Measurements from ENCODE around the gene TRAPPC3.

Gene TRAPPC3

DNA sequence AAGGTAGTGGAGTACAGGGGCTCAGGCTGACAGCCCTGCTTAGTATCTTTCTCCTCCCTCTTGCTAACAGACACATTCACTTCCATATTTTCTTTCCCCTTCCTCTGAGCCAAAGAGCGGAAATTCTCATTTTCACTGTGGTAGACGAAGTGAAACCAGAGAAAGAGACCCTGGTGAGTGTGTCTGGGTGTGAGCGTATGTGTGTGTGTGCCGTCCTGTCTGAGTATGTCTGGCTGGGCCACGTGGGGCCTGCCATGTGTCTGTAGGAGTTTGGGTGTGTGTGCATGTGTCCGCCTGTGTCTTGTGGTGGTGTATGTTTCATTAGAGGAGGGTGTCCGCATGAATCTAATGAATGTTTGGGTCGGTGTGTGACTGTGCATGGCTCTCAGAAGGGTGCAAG is 25.9 kb downstream of the TRAPPC3 start:
- TF ChIP-seq, protein P1, sequence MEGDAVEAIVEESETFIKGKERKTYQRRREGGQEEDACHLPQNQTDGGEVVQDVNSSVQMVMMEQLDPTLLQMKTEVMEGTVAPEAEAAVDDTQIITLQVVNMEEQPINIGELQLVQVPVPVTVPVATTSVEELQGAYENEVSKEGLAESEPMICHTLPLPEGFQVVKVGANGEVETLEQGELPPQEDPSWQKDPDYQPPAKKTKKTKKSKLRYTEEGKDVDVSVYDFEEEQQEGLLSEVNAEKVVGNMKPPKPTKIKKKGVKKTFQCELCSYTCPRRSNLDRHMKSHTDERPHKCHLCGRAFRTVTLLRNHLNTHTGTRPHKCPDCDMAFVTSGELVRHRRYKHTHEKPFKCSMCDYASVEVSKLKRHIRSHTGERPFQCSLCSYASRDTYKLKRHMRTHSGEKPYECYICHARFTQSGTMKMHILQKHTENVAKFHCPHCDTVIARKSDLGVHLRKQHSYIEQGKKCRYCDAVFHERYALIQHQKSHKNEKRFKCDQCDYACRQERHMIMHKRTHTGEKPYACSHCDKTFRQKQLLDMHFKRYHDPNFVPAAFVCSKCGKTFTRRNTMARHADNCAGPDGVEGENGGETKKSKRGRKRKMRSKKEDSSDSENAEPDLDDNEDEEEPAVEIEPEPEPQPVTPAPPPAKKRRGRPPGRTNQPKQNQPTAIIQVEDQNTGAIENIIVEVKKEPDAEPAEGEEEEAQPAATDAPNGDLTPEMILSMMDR (IDR thresholded peaks at IDR 0.05; ENCODE audit: low read depth, low read length, missing control alignments) = no peak
- no peak overlapping the region for H3K4me3 ChIP-seq (ENCODE audit: low read depth, low read length)
- no peak for DNase-seq
- no peaks in the 10 kb centered on the region for H3K36me3 ChIP-seq (replicated peaks)
- in situ Hi-C loops (cut with HindIII; ENCODE audit: low pct_ligation_motif_present, low sequenced_read_pairs) = no loop called here
- peaks cover 14% of the 10 kb centered on the region for H3K27me3 ChIP-seq (replicated peaks)
- no peak overlapping the region for H3K27ac ChIP-seq

DNA sequence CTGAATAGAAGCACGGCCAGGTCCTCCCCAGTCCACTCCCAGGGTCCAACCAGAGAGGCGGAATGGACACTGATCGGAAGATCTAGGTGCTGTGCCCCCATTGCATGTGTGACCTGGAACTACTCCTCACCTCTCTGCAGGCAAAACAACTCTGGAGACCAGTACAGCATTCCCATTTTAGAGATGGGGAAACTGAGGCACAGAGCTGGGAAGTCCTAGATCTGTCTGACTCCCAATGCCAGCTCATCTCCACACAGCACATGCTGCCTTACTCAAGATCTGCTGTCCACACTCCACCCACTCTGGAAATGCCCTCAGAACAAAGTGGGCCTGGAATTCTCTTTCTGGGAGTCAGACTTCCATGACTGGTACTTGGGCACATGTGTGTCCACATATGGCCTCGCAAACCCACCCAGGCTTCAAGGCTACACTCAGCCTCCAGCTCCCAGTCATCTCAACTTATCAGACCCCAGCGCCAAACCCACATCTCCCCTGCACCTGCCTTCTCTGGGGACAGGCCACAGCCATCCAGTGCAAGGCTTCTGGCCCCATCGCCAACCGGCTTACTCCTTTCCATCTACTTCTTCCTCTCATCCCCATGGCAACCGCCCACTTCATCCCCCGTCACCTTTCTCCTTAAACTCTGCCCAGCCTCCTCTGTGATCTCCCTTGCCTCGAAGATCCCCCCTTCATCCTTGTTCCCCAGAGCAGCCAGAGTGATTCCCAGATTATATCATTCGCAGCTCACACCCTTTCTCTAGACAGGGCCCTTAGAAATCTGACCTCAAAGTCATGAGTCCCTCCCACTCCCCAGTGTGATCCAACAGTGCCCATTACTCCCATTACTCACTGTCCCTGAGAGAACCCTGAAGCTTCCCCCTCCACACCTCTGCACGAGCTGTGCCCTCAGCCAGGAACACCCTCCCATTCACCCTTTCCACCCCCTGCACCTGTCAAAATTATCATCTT is 26.9 kb downstream of the TRAPPC3 start:
- peaks cover 14% of the 10 kb centered on the region for H3K27me3 ChIP-seq (replicated peaks)
- H3K4me3 ChIP-seq (ENCODE audit: low read depth, low read length) = no peak overlapping the region
- no peak for DNase-seq
- H3K36me3 ChIP-seq (replicated peaks) = no peaks in the 10 kb centered on the region
- no peak overlapping the region for H3K27ac ChIP-seq
- in situ Hi-C loops (cut with HindIII; ENCODE audit: low pct_ligation_motif_present, low sequenced_read_pairs) = no loop called here
- TF ChIP-seq, protein P1 (IDR thresholded peaks at IDR 0.05; ENCODE audit: low read depth, low read length, missing control alignments) = no peak

DNA sequence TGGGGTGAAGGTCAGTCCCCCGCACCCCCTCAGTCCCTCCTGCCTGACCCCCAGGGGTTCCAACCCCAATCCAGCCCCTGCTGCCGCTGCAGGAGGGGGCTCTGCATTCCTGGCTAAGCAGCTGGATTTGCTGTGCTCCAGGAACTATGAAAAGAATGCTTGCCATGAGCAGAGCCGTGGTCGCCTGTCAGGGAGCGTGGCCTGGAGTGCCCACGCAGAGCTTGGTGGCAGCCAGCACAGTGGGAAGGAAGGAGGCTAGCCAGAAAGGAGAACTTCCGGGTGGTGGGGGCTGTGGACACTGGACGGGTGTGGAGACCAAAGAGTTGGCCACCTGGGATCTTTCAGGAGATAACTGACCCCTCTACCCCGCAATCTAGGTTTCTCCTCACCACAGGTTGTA is 29.8 kb downstream of the TRAPPC3 start:
- Histone ChIP-seq H3K4me3 (ENCODE audit: low read depth, low read length) (no peak overlapping the region), H3K36me3 (replicated peaks) (no peaks in the 10 kb centered on the region), H3K27ac (no peak overlapping the region), H3K27me3 (replicated peaks) (peaks cover 4% of the 10 kb centered on the region)
- DNase-seq = no peak
- TF ChIP-seq, protein P1 (IDR thresholded peaks at IDR 0.05; ENCODE audit: low read depth, low read length, missing control alignments) = no peak
- in situ Hi-C loops (cut with HindIII; ENCODE audit: low pct_ligation_motif_present, low sequenced_read_pairs) = no loop called here

DNA sequence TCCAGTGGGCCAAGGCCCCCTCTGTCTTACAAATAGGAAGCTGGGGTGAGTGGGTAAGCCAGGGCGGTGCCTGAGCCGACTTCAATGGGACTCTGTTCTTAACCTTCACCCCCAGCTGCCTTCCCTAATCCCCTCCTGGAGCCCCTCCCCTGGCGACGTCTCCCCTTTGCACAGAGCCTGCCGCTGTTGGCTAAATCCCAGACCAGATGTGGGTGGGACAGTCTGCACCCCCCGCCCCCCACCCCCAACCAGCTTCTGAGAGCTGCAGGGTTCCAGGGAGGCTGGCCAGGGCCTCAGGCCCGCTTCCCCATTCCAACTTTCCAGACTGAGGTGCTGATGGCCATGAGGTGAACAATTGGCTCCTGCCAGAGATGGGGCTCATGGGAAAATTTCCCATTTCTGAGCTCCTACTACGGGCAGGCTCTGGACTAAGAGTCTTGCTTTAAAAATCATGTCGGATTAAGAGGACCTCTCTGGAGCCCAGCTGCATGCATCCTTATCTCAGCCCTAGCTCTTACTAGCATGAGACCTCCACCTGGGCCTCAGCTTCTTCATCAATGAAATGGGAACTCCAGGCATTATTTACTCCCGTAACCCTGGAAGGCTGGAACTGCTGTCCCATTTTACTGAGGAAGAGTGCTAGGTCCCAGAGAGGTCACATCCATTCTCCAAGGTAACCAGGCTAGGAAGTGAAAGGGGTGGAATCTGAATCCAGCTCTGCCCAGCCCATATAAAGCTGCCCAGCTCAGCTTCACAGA is 30.7 kb downstream of the TRAPPC3 start:
- Histone ChIP-seq H3K27ac (no peak overlapping the region), H3K4me3 (ENCODE audit: low read depth, low read length) (no peak overlapping the region), H3K27me3 (replicated peaks) (no peaks in the 10 kb centered on the region), H3K36me3 (replicated peaks) (no peaks in the 10 kb centered on the region)
- DNase-seq = no peak
- in situ Hi-C loops (cut with HindIII; ENCODE audit: low pct_ligation_motif_present, low sequenced_read_pairs) = no loop called here
- TF ChIP-seq, protein P1 (IDR thresholded peaks at IDR 0.05; ENCODE audit: low read depth, low read length, missing control alignments) = no peak

DNA sequence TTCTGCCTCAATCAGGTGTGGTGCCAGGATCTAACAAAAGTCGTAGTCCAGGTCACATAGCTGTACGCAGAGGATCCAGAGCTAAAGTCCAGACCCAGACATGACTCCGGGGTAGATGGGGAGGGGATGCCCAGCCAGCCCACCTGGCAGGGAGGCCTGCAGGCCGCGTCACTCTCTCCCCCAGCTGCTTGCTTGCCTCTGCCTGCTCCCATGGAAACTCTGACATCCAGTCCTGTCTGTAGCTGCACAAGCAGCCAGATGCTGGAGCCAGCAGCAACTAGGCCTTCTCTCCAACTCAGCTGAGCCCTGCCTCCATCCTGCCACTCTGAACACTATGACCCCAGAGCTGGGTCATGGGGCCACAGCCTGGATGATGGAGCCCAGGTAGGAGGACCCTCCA is 32.4 kb downstream of the TRAPPC3 start:
- in situ Hi-C loops (cut with HindIII; ENCODE audit: low pct_ligation_motif_present, low sequenced_read_pairs) = no loop called here
- TF ChIP-seq, protein P1 (IDR thresholded peaks at IDR 0.05; ENCODE audit: low read depth, low read length, missing control alignments) = no peak
- Histone ChIP-seq H3K4me3 (ENCODE audit: low read depth, low read length) (no peak overlapping the region), H3K36me3 (replicated peaks) (no peaks in the 10 kb centered on the region), H3K27me3 (replicated peaks) (no peaks in the 10 kb centered on the region), H3K27ac (no peak overlapping the region)
- DNase-seq = no peak

Data from brain microvascular endothelial cell (primary cell).